GM18505 (cell line): ENCODE measurements around the gene FST.

Source experiments
- ATAC-seq: cut with Tn5 transposase; IDR thresholded peaks from one replicate; pipeline ENCODE4 v1.9.1; 2021; ENCODE audit not compliant: unreplicated experiment
- POLR2A ChIP-seq: IDR thresholded peaks from 4 replicates; pipeline ENCODE4 v1.6.1; 2011; ENCODE audit warnings: borderline replicate concordance; ENCODE audit not compliant: insufficient read depth, insufficient read length; ENCODE audit errors: extremely low read depth

Gene FST

GRCh38 chr5:53508125-53508524 lies 27.7 kb downstream of the FST start:
- no peak for ATAC-seq
- no peak for TF ChIP-seq POLR2A

DNA sequence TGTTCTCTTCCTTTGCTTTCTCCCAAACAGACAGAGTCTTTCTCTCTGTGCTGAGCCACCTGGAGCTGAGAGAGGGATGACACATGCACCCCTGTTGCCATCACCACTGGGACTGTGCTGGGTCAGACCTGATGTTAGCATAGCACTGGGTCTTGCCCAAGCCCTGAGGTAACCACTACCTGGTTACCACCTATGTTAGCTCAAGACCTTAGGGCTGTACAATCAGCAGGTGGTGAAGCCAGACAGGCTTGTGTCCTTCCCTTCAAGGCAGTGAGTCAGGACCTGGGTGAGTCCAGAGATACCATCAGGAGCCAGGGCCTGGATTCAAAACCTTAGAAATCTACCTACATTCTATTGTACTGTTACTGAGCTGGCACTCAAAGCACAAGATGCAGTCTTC lies 32.1 kb downstream of the FST start:
- no peak for ATAC-seq
- TF ChIP-seq POLR2A: no peak

- no peak for ATAC-seq
- TF ChIP-seq POLR2A: no peak
These were observed 35.6 kb downstream of the FST start for GRCh38 chr5:53515988-53516387.

DNA sequence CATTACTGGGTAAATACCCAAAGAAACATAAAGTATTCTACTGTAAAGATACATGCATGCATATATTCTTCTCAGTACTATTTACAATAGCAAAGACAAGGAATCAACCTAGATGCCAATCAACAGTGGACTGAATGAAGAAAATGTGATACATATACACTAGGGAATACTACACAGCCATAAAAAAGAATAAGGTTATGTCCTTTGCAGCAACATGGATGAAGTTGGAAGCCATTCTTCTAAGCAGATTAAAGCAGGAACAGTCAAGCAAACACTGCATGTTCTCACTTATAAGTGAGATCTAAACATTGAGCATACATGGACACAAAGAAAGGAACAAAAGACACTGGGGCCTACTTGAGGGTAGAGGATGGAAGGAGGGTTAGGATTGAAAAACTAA lies 40.4 kb downstream of the FST start:
- ATAC-seq: no peak
- TF ChIP-seq POLR2A: no peak
